K562 (cell line): Measurements from ENCODE around the gene PLOD1. TPM values are rescaled to one million over a fixed set of nuclear protein-coding genes. Genes with fewer than 3 reads are reported as not detected.
A peak's percentile ranks its signal among the peaks of the same experiment; 100 is the strongest.

Experiments used
- ESRRA ChIP-seq: fragments of 450-650 bp; IDR thresholded peaks from 2 replicates; pipeline ENCODE4 v1.6.1; 2014; ENCODE audit warnings: low read depth, mild to moderate bottlenecking, moderate library complexity, borderline replicate concordance
- GATAD2B ChIP-seq: fragments of 450-650 bp; IDR thresholded peaks from 2 replicates; pipeline ENCODE4 v1.6.1; 2017; ENCODE audit warnings: mild to moderate bottlenecking, borderline replicate concordance
- HCFC1 ChIP-seq: IDR thresholded peaks from 2 replicates; pipeline ENCODE4 v1.6.1; 2012; ENCODE audit warnings: low read depth, low read length, improper control_type of control experiment
- HEY1 ChIP-seq: fragments of 250-450 bp; sonication (Bioruptor Pico); IDR thresholded peaks from 2 replicates; pipeline ENCODE4 v1.5.0; 2020; ENCODE audit warnings: mild to moderate bottlenecking, moderate library complexity, borderline replicate concordance
- JUND ChIP-seq, 2 experiments: IDR thresholded peaks; 2 replicates in 1 of 2; 3 replicates in 1 of 2; pipeline ENCODE4 v1.6.1; 2011; ENCODE audit warnings: borderline replicate concordance in 2 of 2, low read depth in 2 of 2, low read length in 2 of 2, improper control_type of control experiment in 1 of 2, missing biosample characterization in 1 of 2, missing genetic modification characterization in 1 of 2, missing genetic modification reagents in 1 of 2
- KHSRP ChIP-seq: fragments of 450-650 bp; IDR thresholded peaks from 2 replicates; pipeline ENCODE4 v1.6.1; 2017
- MEF2D ChIP-seq: conservative IDR thresholded peaks from 2 replicates; pipeline ENCODE4 v1.6.1; 2016; ENCODE audit warnings: low read depth, missing genetic modification characterization, missing compliant biosample characterization
- MTA1 ChIP-seq: fragments of 450-650 bp; IDR thresholded peaks from 2 replicates; pipeline ENCODE4 v1.6.1; 2017; ENCODE audit warnings: borderline replicate concordance
- MYNN ChIP-seq, 2 experiments: sonication (generic); formaldehyde crosslinking in 1 of 2; IDR thresholded peaks; 2 replicates each; pipeline versions ENCODE4 v1.5.0 to v1.6.1; 2016 to 2020; ENCODE audit warnings: antibody characterized with exemption in 1 of 2, missing genetic modification reagents in 1 of 2
- NCOA2 ChIP-seq, 2 experiments: fragments of 450-650 bp; IDR thresholded peaks; 2 replicates each; pipeline ENCODE4 v1.6.1; 2018; ENCODE audit warnings: mild to moderate bottlenecking in 2 of 2, moderate library complexity in 1 of 2; ENCODE audit not compliant: partially characterized antibody in 2 of 2
- NCOR1 ChIP-seq: fragments of 450-650 bp; IDR thresholded peaks from 2 replicates; pipeline ENCODE4 v1.6.1; 2016; ENCODE audit warnings: mild to moderate bottlenecking, moderate library complexity
- NR4A1 ChIP-seq, 2 experiments: fragments of 250-450 bp in 1 of 2; fragments of 450-650 bp in 1 of 2; sonication (Bioruptor Pico) in 1 of 2; IDR thresholded peaks; 2 replicates each; pipeline versions ENCODE4 v1.4.0 to v1.6.1; 2016 to 2020; ENCODE audit warnings: mild to moderate bottlenecking in 2 of 2, missing compliant biosample characterization in 1 of 2, missing genetic modification characterization in 1 of 2, moderate library complexity in 1 of 2
- PHF21A ChIP-seq: fragments of 450-650 bp; IDR thresholded peaks from 2 replicates; pipeline ENCODE4 v1.6.1; 2017; ENCODE audit warnings: low read depth, borderline replicate concordance
- PTTG1 ChIP-seq: fragments of 450-650 bp; IDR thresholded peaks from 2 replicates; pipeline ENCODE4 v1.6.1; 2016; ENCODE audit warnings: low read depth, mild to moderate bottlenecking, missing genetic modification characterization, missing compliant biosample characterization
- SIN3B ChIP-seq: fragments of 450-650 bp; IDR thresholded peaks from 2 replicates; pipeline ENCODE4 v1.6.1; 2017; ENCODE audit warnings: low read depth, mild to moderate bottlenecking, moderate library complexity
- SNIP1 ChIP-seq: fragments of 450-650 bp; IDR thresholded peaks from 2 replicates; pipeline ENCODE4 v1.7.1; 2017; ENCODE audit warnings: low read depth, mild to moderate bottlenecking
- TAL1 ChIP-seq: fragments of 450-650 bp; IDR thresholded peaks from 2 replicates; pipeline ENCODE4 v1.6.1; 2016; ENCODE audit warnings: mild to moderate bottlenecking
- U2AF2 ChIP-seq: fragments of 200-400 bp; formaldehyde crosslinking; optimal IDR thresholded peaks from 2 replicates; pipeline ENCODE3; 2017; ENCODE audit warnings: low read depth, mild to moderate bottlenecking, low read length
- ZNF408 ChIP-seq: fragments of 250-450 bp; sonication (Bioruptor Pico); IDR thresholded peaks from 2 replicates; pipeline ENCODE4 v1.4.0; 2020; ENCODE audit warnings: low read depth, mild to moderate bottlenecking, moderate library complexity
- polyA plus RNA-seq, 8 experiments: library from polyadenylated mRNA; depleted of rRNA in 4 of 8; stranded (reverse) in 5 of 8; unstranded in 3 of 8; fragments of >200 nt; fragmentation: Nextera tagmentation in 2 of 8; fragmentation: Illumina TruSeq in 1 of 8; extraction: Ambion mirVana in 2 of 8; extraction: Trizol in 1 of 8; gene quantifications; 2 replicates each; pipeline versions ENCODE4 v1.2.1 to v1.2.3, GENCODE V29; 2011 to 2014; ENCODE audit warnings: inconsistent platforms in 1 of 8, missing spikeins in 1 of 8
- total RNA-seq, 7 experiments: library from RNA; depleted of rRNA in 6 of 7; stranded (reverse); fragments of >200 nt in 6 of 7; fragmentation: Illumina TruSeq in 2 of 7; extraction: Trizol in 2 of 7; gene quantifications; 2 replicates each; pipeline versions ENCODE4 v1.2.1 to v1.2.3, GENCODE V29; 2011 to 2021; ENCODE audit warnings: low replicate concordance in 1 of 7
- TF ChIP-seq, protein P1 (sequence below), 2 experiments: IDR thresholded peaks in 1 of 2; conservative IDR thresholded peaks in 1 of 2; 2 replicates each; pipeline ENCODE4 v1.6.1; 2016; ENCODE audit warnings: low read depth in 2 of 2, mild to moderate bottlenecking in 1 of 2, missing compliant biosample characterization in 1 of 2, missing genetic modification characterization in 1 of 2, moderate library complexity in 1 of 2
- TF ChIP-seq, protein P2 (sequence below), 2 experiments: fragments of 450-650 bp; IDR thresholded peaks; 2 replicates each; pipeline ENCODE4 v1.6.1; 2018; ENCODE audit warnings: mild to moderate bottlenecking in 2 of 2, low read depth in 1 of 2; ENCODE audit not compliant: partially characterized antibody in 2 of 2

PLOD1 gene
- total and polyA plus RNA-seq, 9 of the 15 experiments (the other 6 are each of a cell fraction or from before 2014, with no cell fraction given): 16.6 to 90.8 (median 52.7) TPM

DNA sequence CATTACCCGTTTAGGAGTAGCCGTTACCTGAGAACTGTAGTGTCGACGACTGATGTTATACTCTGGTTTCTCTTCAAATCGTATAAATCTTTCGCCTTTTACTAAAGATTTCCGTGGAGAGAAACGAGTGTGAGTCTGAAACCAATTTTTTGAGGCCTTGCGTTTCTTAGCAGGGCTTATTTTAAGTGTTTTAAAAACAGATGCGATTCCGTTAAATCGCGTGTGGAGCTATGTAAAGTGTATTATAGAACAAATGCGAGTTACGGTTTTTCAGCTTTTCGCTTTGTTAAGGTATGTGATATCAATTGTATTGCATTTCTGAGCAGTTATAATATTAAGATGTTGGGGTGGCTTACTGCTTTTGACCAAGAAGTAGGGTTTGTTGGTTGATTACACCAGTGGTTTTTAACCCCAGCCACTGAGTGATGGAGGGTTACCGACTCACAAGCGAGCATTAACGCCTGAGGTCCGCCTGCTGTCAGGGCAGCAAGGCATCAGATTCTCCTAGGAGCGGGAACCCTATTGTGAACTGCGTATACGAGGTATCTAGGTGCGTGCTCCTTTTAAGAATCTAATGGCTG, 26.3 kb upstream of the PLOD1 start (continued):
- TF ChIP-seq, protein P1, sequence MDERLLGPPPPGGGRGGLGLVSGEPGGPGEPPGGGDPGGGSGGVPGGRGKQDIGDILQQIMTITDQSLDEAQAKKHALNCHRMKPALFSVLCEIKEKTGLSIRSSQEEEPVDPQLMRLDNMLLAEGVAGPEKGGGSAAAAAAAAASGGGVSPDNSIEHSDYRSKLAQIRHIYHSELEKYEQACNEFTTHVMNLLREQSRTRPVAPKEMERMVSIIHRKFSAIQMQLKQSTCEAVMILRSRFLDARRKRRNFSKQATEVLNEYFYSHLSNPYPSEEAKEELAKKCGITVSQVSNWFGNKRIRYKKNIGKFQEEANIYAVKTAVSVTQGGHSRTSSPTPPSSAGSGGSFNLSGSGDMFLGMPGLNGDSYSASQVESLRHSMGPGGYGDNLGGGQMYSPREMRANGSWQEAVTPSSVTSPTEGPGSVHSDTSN (CRISPR knock-in tag; IDR thresholded peaks at IDR 0.05; ENCODE audit: low read depth): no peak
- TF ChIP-seq, protein P1 (tag; conservative IDR thresholded peaks at IDR 0.05; ENCODE audit: low read depth): peak; percentile 66; the same call in 1 of the 2 replicates
- peak; percentile 68; the same call in 1 of the 2 replicates for TF ChIP-seq JUND (IDR thresholded peaks at IDR 0.05; ENCODE audit: borderline replicate concordance, low read depth, low read length)
- peak; percentile 81; the same call in 1 of the 3 replicates for TF ChIP-seq JUND (tag; IDR thresholded peaks at IDR 0.05; ENCODE audit: borderline replicate concordance, low read depth, low read length)
- TF ChIP-seq, protein P2, sequence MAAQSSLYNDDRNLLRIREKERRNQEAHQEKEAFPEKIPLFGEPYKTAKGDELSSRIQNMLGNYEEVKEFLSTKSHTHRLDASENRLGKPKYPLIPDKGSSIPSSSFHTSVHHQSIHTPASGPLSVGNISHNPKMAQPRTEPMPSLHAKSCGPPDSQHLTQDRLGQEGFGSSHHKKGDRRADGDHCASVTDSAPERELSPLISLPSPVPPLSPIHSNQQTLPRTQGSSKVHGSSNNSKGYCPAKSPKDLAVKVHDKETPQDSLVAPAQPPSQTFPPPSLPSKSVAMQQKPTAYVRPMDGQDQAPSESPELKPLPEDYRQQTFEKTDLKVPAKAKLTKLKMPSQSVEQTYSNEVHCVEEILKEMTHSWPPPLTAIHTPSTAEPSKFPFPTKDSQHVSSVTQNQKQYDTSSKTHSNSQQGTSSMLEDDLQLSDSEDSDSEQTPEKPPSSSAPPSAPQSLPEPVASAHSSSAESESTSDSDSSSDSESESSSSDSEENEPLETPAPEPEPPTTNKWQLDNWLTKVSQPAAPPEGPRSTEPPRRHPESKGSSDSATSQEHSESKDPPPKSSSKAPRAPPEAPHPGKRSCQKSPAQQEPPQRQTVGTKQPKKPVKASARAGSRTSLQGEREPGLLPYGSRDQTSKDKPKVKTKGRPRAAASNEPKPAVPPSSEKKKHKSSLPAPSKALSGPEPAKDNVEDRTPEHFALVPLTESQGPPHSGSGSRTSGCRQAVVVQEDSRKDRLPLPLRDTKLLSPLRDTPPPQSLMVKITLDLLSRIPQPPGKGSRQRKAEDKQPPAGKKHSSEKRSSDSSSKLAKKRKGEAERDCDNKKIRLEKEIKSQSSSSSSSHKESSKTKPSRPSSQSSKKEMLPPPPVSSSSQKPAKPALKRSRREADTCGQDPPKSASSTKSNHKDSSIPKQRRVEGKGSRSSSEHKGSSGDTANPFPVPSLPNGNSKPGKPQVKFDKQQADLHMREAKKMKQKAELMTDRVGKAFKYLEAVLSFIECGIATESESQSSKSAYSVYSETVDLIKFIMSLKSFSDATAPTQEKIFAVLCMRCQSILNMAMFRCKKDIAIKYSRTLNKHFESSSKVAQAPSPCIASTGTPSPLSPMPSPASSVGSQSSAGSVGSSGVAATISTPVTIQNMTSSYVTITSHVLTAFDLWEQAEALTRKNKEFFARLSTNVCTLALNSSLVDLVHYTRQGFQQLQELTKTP (IDR thresholded peaks at IDR 0.05; ENCODE audit: low read depth in 1 of 2, partially characterized antibody in 2 of 2): peak; percentile 81 to 99
- peak; percentile 42; the same call in 1 of the 2 replicates for TF ChIP-seq SIN3B
- peak; percentile 91 for TF ChIP-seq GATAD2B
- peak; percentile 98 for TF ChIP-seq NCOR1
- TF ChIP-seq NR4A1 (CRISPR knock-in tag; IDR thresholded peaks at IDR 0.05): peak; percentile 87; the same call in 1 of the 2 replicates
- peak; percentile 81; the same call in 1 of the 2 replicates for TF ChIP-seq NR4A1 (tag; IDR thresholded peaks at IDR 0.05)
- peak; percentile 25; the same call in 1 of the 2 replicates for TF ChIP-seq MTA1
- TF ChIP-seq TAL1: 0 out of 2 replicates have a peak, but pooled peaks have one; percentile 38
- TF ChIP-seq NCOA2 (IDR thresholded peaks at IDR 0.05; ENCODE audit: partially characterized antibody in 2 of 2): no peak
- TF ChIP-seq MEF2D (tag): peak; percentile 68
- TF ChIP-seq KHSRP: peak; percentile 99
- peak; percentile 91 for TF ChIP-seq MYNN (IDR thresholded peaks at IDR 0.05)
- no peak for TF ChIP-seq MYNN (CRISPR knock-in tag; IDR thresholded peaks at IDR 0.05)
- TF ChIP-seq ESRRA: no peak
- TF ChIP-seq SNIP1: peak; percentile 71
- TF ChIP-seq HEY1: peak; percentile 86
- peak; percentile 64; the same call in 1 of the 2 replicates for TF ChIP-seq PTTG1
- no peak; the same call in 1 of the 2 replicates for TF ChIP-seq ZNF408 (CRISPR knock-in tag)
- TF ChIP-seq U2AF2: no peak
- TF ChIP-seq PHF21A: peak; percentile 96
- peak; percentile 78 for TF ChIP-seq HCFC1
